Neuronal stem cell (in vitro differentiated cells): Measurements from ENCODE around the gene VTI1A.

Experiments used
- DNase-seq: peaks from one replicate; pipeline ENCODE4 v3.0.0-alpha.2; 2013; ENCODE audit warnings: low spot score
- H2AFZ ChIP-seq: one replicate; pipeline ENCODE4 v1.6.1; 2013; ENCODE audit warnings: mild to moderate bottlenecking, low read length, inconsistent platforms
- H2AK5ac ChIP-seq: 2 replicates; pipeline ENCODE4 v1.6.1; 2013; ENCODE audit warnings: low read depth, mild to moderate bottlenecking, inconsistent platforms, low read length, moderate library complexity, mixed read lengths
- H2BK120ac ChIP-seq: 2 replicates; pipeline ENCODE4 v1.6.1; 2013; ENCODE audit warnings: low read depth, mild to moderate bottlenecking, inconsistent platforms, low read length, moderate library complexity, mixed read lengths
- H2BK12ac ChIP-seq: one replicate; pipeline ENCODE4 v1.6.1; 2013; ENCODE audit warnings: low read length, inconsistent platforms
- H2BK15ac ChIP-seq: 2 replicates; pipeline ENCODE4 v1.6.1; 2013; ENCODE audit warnings: mild to moderate bottlenecking, low read length, inconsistent platforms, mixed read lengths
- H2BK5ac ChIP-seq: one replicate; pipeline ENCODE4 v1.6.1; 2013; ENCODE audit warnings: inconsistent platforms, mild to moderate bottlenecking, low read length, moderate library complexity
- H3K14ac ChIP-seq: one replicate; pipeline ENCODE4 v1.6.1; 2013; ENCODE audit warnings: low read length, inconsistent platforms
- H3K18ac ChIP-seq: 2 replicates; pipeline ENCODE4 v1.6.1; 2013; ENCODE audit warnings: low read length, inconsistent platforms
- H3K23ac ChIP-seq: 2 replicates; pipeline ENCODE4 v1.6.1; 2013; ENCODE audit warnings: low read depth, mild to moderate bottlenecking, mixed read lengths, low read length, inconsistent platforms; ENCODE audit not compliant: poor library complexity
- H3K27ac ChIP-seq: replicated peaks from 3 replicates; pipeline ENCODE4 v1.5.1; 2013; ENCODE audit warnings: low read length, inconsistent platforms
- H3K27me3 ChIP-seq, 3 experiments: 2 replicates each; pipeline ENCODE4 v1.6.1; 2013; ENCODE audit warnings: low read length in 3 of 3, mild to moderate bottlenecking in 2 of 3, inconsistent platforms in 1 of 3, low read depth in 1 of 3, mixed read lengths in 1 of 3, moderate library complexity in 1 of 3; ENCODE audit not compliant: control insufficient read depth in 3 of 3, insufficient read depth in 3 of 3
- H3K36me3 ChIP-seq, 2 donors: replicated peaks in 1 of 2; 2 replicates each; pipeline ENCODE4 v1.6.1; 2013; ENCODE audit warnings: low read length in 2 of 2; ENCODE audit not compliant: control insufficient read depth in 2 of 2, insufficient read depth in 2 of 2
- H3K4ac ChIP-seq: 2 replicates; pipeline ENCODE4 v1.6.1; 2013; ENCODE audit warnings: inconsistent platforms, mild to moderate bottlenecking, low read length, moderate library complexity
- H3K4me1 ChIP-seq, 2 donors: 1 replicate in 1 of 2; 2 replicates in 1 of 2; pipeline ENCODE4 v1.6.1; 2013; ENCODE audit warnings: low read length in 2 of 2, low read depth in 1 of 2; ENCODE audit not compliant: control insufficient read depth in 2 of 2, insufficient read depth in 1 of 2
- H3K4me2 ChIP-seq: one replicate; pipeline ENCODE4 v1.6.1; 2013; ENCODE audit warnings: mild to moderate bottlenecking, low read length, inconsistent platforms; ENCODE audit not compliant: insufficient read depth, poor library complexity, severe bottlenecking
- H3K4me3 ChIP-seq, 2 donors: 2 replicates each; pipeline ENCODE4 v1.5.1; 2013; ENCODE audit warnings: low read length in 2 of 2, mild to moderate bottlenecking in 2 of 2, inconsistent platforms in 1 of 2, moderate library complexity in 1 of 2
- H3K79me1 ChIP-seq: one replicate; pipeline ENCODE4 v1.6.1; 2013; ENCODE audit warnings: low read depth, mild to moderate bottlenecking, inconsistent platforms, low read length, moderate library complexity
- H3K9ac ChIP-seq: one replicate; pipeline ENCODE4 v1.6.1; 2013; ENCODE audit warnings: mild to moderate bottlenecking, low read depth, low read length, inconsistent platforms; ENCODE audit not compliant: poor library complexity
- H3K9me3 ChIP-seq, 2 donors: replicated peaks in 1 of 2; 2 replicates each; pipeline versions ENCODE3 to v1.6.1; 2013; ENCODE audit warnings: low read length in 2 of 2, mild to moderate bottlenecking in 2 of 2, inconsistent platforms in 1 of 2, low read depth in 1 of 2, mixed read lengths in 1 of 2, moderate library complexity in 1 of 2; ENCODE audit not compliant: control insufficient read depth in 2 of 2, insufficient read depth in 1 of 2
- H4K8ac ChIP-seq: one replicate; pipeline ENCODE4 v1.6.1; 2013; ENCODE audit warnings: low read depth, mild to moderate bottlenecking, inconsistent platforms, low read length, moderate library complexity
- H4K91ac ChIP-seq: one replicate; pipeline ENCODE4 v1.6.1; 2013; ENCODE audit warnings: low read length, low read depth, mild to moderate bottlenecking, inconsistent platforms; ENCODE audit not compliant: poor library complexity
- WGBS, 2 donors: extraction: QIAGEN DNeasy Blood & Tissue Kit; methylation state at CpG; one replicate each; pipeline ENCODE4 v1.1.7; 2013; ENCODE audit warnings: missing lambda C conversion rate in 2 of 2, mixed read lengths in 1 of 2; ENCODE audit not compliant: insufficient read length in 2 of 2, insufficient replicate concordance in 1 of 2; ENCODE audit errors: extremely low coverage in 2 of 2; 5-methylcytosine and 5-hydroxymethylcytosine counted together

The VTI1A gene

DNA sequence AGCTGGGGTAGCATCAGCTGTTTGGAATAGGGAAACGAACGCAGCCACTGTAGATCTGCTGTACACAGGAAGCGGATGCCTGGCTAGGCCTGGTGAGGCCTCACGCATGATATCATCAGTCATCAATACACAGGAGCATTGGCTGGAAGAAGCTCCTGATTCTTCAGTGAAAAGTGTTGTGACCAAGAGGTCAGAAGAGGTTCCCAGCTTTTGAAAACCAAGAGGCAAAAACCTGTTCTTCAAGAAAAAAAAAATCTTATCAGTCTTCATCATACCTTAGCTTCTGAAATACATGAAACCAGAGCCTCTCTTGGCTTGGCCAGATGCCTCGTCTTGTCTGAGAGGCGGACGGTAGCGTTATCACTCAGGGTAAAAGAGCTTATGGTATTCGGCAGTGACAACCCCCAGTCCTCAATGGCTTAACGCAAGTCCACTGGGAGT is 363.7 kb downstream of the VTI1A start:
- Histone ChIP-seq H3K4me3 (no peak overlapping the region), H3K27me3 (no peaks in the 10 kb centered on the region), H4K8ac (no peak overlapping the region), H3K9ac (no peak overlapping the region), H3K27ac (no peak overlapping the region), H3K36me3 (no peaks in the 10 kb centered on the region), H2BK120ac (no peak overlapping the region), H2BK5ac (no peak overlapping the region), H3K79me1 (no peaks in the 10 kb centered on the region), H2AFZ (no peak overlapping the region), H3K18ac (peak overlapping the region; percentile 58), H3K4ac (peak overlapping the region; percentile 23), H3K23ac (no peak overlapping the region), H2BK15ac (peak overlapping the region; percentile 52), H2BK12ac (no peak overlapping the region), H3K4me1 (peaks cover 28 to 33% of the 10 kb centered on the region in 2 donors), H3K4me2 (no peak overlapping the region), H3K9me3 (peaks cover 2 to 4% of the 10 kb centered on the region in 2 donors), H3K14ac (no peak overlapping the region), H4K91ac (peak overlapping the region; percentile 5), H2AK5ac (peak overlapping the region; percentile 27)
- DNase-seq, result no peak
- no CpG with 5 or more reads among the region's 10 CpGs for WGBS, 2 donors

DNA sequence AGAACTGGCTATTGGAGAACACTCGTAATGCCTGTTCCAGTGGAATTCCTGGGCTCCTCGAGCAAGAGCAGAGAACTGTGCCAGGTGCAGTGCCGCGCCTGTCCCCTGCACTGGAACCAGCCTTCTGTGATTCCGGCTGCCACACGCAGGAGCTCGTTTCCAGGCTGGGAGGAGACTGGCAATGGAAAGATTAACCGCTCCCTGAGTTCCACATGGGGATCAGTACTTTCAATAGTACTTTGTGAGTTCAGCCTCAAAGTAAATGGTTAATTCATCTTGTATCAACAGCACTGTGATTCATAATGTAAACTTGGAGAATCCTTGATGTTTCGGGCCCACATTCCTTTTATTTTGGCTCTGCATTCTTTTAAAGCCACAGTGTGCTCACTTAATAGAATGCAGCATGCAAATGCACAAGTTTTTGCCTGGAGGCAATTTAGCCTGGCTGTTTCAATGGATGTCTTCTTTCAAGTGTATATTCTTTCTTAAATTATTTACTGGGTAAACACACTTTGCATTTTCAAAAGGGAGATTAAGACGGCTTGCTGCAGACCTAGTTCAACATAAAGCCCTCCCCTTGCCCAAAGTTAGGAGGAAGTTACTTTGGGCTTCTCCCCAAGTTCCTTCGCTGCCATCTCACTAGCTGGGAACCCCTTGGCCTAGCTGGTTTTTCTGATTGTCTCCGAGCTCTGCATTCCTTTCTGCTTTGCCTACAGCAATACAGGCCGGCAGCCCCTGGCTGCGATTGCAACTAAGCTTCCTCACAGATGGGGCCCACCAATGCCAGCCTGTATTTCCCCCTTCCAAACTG is 364.9 kb downstream of the VTI1A start:
- DNase-seq, result no peak
- peak overlapping the region; percentile 21 for H3K27ac ChIP-seq

GRCh38 chr10:112812586-112812985 is 365.6 kb downstream of the VTI1A start:
- Histone ChIP-seq H3K4me2 (no peak overlapping the region), H3K36me3 (no peaks in the 10 kb centered on the region), H2BK15ac (no peak overlapping the region), H3K27ac (peak overlapping the region; percentile 21), H3K14ac (no peak overlapping the region), H3K4me3 (no peak overlapping the region), H3K23ac (no peak overlapping the region), H2AFZ (no peak overlapping the region), H4K8ac (no peak overlapping the region), H4K91ac (no peak overlapping the region), H3K79me1 (no peaks in the 10 kb centered on the region), H3K18ac (peak overlapping the region; percentile 55), H3K4me1 (peaks cover 30 to 51% of the 10 kb centered on the region in 2 donors), H2AK5ac (no peak overlapping the region), H2BK120ac (no peak overlapping the region), H2BK5ac (no peak overlapping the region), H3K9ac (no peak overlapping the region), H2BK12ac (no peak overlapping the region), H3K9me3 (peaks cover 2 to 4% of the 10 kb centered on the region in 2 donors), H3K27me3 (no peaks in the 10 kb centered on the region), H3K4ac (no peak overlapping the region)
- DNase-seq, result no peak
- WGBS, 2 donors, result no CpG with 5 or more reads among the region's 3 CpGs

More for the DNA sequence above, 364.9 kb downstream of the VTI1A start:
- H4K8ac ChIP-seq, result no peak overlapping the region
- no peak overlapping the region for H3K23ac ChIP-seq
- no peak overlapping the region for H2BK15ac ChIP-seq
- H3K14ac ChIP-seq, result no peak overlapping the region
- H3K18ac ChIP-seq, result peak overlapping the region; percentile 55
- H2BK5ac ChIP-seq, result no peak overlapping the region
- no peak overlapping the region for H2AFZ ChIP-seq
- no peak overlapping the region for H3K9ac ChIP-seq
- no peak overlapping the region for H3K4ac ChIP-seq
- peaks cover 28 to 45% of the 10 kb centered on the region in 2 donors for H3K4me1 ChIP-seq
- H4K91ac ChIP-seq, result no peak overlapping the region
- no peak overlapping the region for H2BK120ac ChIP-seq
- H2AK5ac ChIP-seq, result no peak overlapping the region
- WGBS, 2 donors, result no CpG with 5 or more reads among the region's 14 CpGs
- H3K9me3 ChIP-seq, result peaks cover 2 to 4% of the 10 kb centered on the region in 2 donors
- H3K36me3 ChIP-seq, result no peaks in the 10 kb centered on the region
- no peaks in the 10 kb centered on the region for H3K79me1 ChIP-seq
- H3K4me2 ChIP-seq, result no peak overlapping the region
- H3K4me3 ChIP-seq, result no peak overlapping the region
- H2BK12ac ChIP-seq, result no peak overlapping the region
- no peaks in the 10 kb centered on the region for H3K27me3 ChIP-seq

DNA sequence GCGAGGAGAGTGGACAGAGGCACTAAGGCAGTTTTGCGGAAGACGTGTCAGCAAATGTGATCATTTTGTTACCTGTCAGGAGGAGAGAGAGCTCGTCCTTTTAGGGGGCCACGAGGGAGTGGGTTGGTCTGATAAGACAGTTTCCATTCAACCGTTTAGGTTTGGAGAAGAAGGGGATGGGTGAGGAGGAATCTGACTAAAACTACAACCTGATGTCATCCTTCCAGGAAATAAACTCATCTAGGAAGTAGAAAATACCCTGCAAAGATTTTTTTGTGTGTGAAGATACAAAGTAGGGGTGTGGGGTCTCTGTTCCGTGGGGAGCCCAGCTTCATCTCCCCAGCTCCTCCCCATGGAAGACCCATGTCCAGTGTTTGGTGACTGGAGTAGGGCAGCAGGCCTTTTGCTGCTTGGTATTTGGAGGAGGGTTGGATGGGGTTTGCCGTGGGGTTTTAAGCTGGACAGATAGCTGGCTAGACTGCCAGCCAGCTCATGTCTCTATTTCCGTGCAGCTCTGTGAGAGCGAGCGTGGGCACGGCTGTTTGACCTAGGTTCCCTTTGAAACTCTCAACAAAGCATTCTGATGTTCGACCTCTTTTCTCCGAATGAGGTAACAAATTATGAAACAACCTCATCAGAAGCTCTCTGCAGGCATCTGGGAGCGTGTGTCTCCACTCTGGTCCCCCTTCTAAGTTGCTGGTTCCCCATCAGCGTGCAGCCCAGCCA is 367.0 kb downstream of the VTI1A start:
- H3K4me3 ChIP-seq, result no peak overlapping the region
- DNase-seq, result no peak
- H3K9ac ChIP-seq, result no peak overlapping the region
- H3K9me3 ChIP-seq, result peaks cover 2 to 4% of the 10 kb centered on the region in 2 donors
- no peaks in the 10 kb centered on the region for H3K79me1 ChIP-seq
- H2BK12ac ChIP-seq, result no peak overlapping the region
- peaks cover 28 to 57% of the 10 kb centered on the region in 2 donors for H3K4me1 ChIP-seq
- H2AFZ ChIP-seq, result no peak overlapping the region
- H4K91ac ChIP-seq, result no peak overlapping the region
- H3K4ac ChIP-seq, result no peak overlapping the region
- H3K27me3 ChIP-seq, result no peaks in the 10 kb centered on the region
- H2BK120ac ChIP-seq, result no peak overlapping the region
- no peak overlapping the region for H2BK5ac ChIP-seq
- H2BK15ac ChIP-seq, result no peak overlapping the region
- no peak overlapping the region for H3K18ac ChIP-seq
- no peak overlapping the region for H4K8ac ChIP-seq
- no peak overlapping the region for H3K23ac ChIP-seq
- no peak overlapping the region for H2AK5ac ChIP-seq
- WGBS, 2 donors, result no CpG with 5 or more reads among the region's 16 CpGs
- no peak overlapping the region for H3K27ac ChIP-seq
- no peak overlapping the region for H3K4me2 ChIP-seq
- no peak overlapping the region for H3K14ac ChIP-seq
- H3K36me3 ChIP-seq, result no peaks in the 10 kb centered on the region
